KMS-11 (cell line): Measurements from ENCODE around the gene NPTXR.

ENCODE experiments used
- H2AFZ ChIP-seq: fragments of 200-600 bp; sonication (generic); 2 replicates; pipeline ENCODE4 v1.6.1; 2016; ENCODE audit warnings: antibody characterized with exemption, mixed run types, low read depth
- H3K27ac ChIP-seq: fragments of 200-600 bp; sonication (generic); 2 replicates; pipeline ENCODE4 v1.6.1; 2016; ENCODE audit warnings: mild to moderate bottlenecking, mixed run types
- H3K27me3 ChIP-seq: fragments of 200-600 bp; sonication (generic); 2 replicates; pipeline ENCODE4 v1.6.1; 2017; ENCODE audit warnings: mild to moderate bottlenecking, low read depth, mixed run types, moderate library complexity; ENCODE audit not compliant: insufficient read depth
- H3K36me3 ChIP-seq: fragments of 200-600 bp; sonication (generic); 2 replicates; pipeline ENCODE4 v1.6.1; 2017; ENCODE audit warnings: mild to moderate bottlenecking, mixed run types; ENCODE audit not compliant: insufficient read depth
- H3K4me1 ChIP-seq: fragments of 200-600 bp; sonication (generic); 2 replicates; pipeline ENCODE4 v1.6.1; 2016; ENCODE audit warnings: mild to moderate bottlenecking, low read depth, mixed run types; ENCODE audit not compliant: poor library complexity, severe bottlenecking
- H3K4me2 ChIP-seq: fragments of 200-600 bp; sonication (generic); 2 replicates; pipeline ENCODE4 v1.7.0; 2016; ENCODE audit warnings: mild to moderate bottlenecking, mixed run types
- H3K4me3 ChIP-seq: fragments of 200-600 bp; sonication (generic); IDR thresholded peaks from 2 replicates; pipeline ENCODE4 v1.6.1; 2017; ENCODE audit warnings: low read depth, low read length, mixed read lengths; ENCODE audit not compliant: insufficient read depth
- H3K79me2 ChIP-seq: fragments of 200-600 bp; sonication (generic); 2 replicates; pipeline ENCODE4 v1.6.1; 2016; ENCODE audit warnings: low read depth, mixed run types; ENCODE audit not compliant: insufficient read depth
- H3K9ac ChIP-seq: fragments of 200-600 bp; sonication (generic); 2 replicates; pipeline ENCODE4 v1.6.1; 2016; ENCODE audit warnings: mild to moderate bottlenecking, mixed run types
- H4K20me1 ChIP-seq: fragments of 200-600 bp; sonication (generic); 2 replicates; pipeline ENCODE4 v1.6.1; 2016; ENCODE audit warnings: mild to moderate bottlenecking, mixed run types; ENCODE audit not compliant: insufficient read depth
- CTCF ChIP-seq: fragments of 200-600 bp; sonication (generic); conservative IDR thresholded peaks from 2 replicates; pipeline ENCODE4 v1.6.1; 2017; ENCODE audit warnings: low read depth, mild to moderate bottlenecking, antibody characterized with exemption, low read length, moderate library complexity, mixed read lengths

NPTXR gene

GRCh38 chr22:38772623-38772873, 71.3 kb downstream of the NPTXR start:
- TF ChIP-seq CTCF = no peak
- H3K4me3 ChIP-seq = no peak overlapping the region
- H3K36me3 ChIP-seq = no peaks in the 10 kb centered on the region
- H3K27ac ChIP-seq = no peak overlapping the region
- no peak overlapping the region for H3K9ac ChIP-seq
- peaks cover 3% of the 10 kb centered on the region for H3K4me1 ChIP-seq
- H3K4me2 ChIP-seq = no peak overlapping the region
- no peak overlapping the region for H2AFZ ChIP-seq
- H3K27me3 ChIP-seq = no peaks in the 10 kb centered on the region; the same call in 1 of the 2 replicates
- no peaks in the 10 kb centered on the region for H4K20me1 ChIP-seq
- no peaks in the 10 kb centered on the region for H3K79me2 ChIP-seq

- Histone ChIP-seq H3K27ac (no peak overlapping the region), H3K4me2 (no peak overlapping the region), H4K20me1 (no peaks in the 10 kb centered on the region), H3K9ac (no peak overlapping the region), H3K79me2 (no peaks in the 10 kb centered on the region), H3K27me3 (peaks cover 2% of the 10 kb centered on the region; the same call in 1 of the 2 replicates), H3K4me1 (peaks cover 3% of the 10 kb centered on the region), H3K36me3 (no peaks in the 10 kb centered on the region), H3K4me3 (no peak overlapping the region), H2AFZ (no peak overlapping the region)
- TF ChIP-seq CTCF = no peak
These were observed 73.4 kb downstream of the NPTXR start for GRCh38 chr22:38770257-38770949.
